Activated naive CD4-positive, alpha-beta T cell treated with anti-CD3 and anti-CD28 coated beads, Interleukin-2, amount 10 ng/mL, durations not matched to agents 7 days and 5 days (primary cell): ENCODE results near the gene PHF5A.
A peak's percentile ranks its signal among the peaks of the same experiment; 100 is the strongest.
"Not testable (repeated sequence)": the region's sequence is repeated elsewhere in the genome, so short reads cannot be mapped to it uniquely, and the experiment has no call there.

Experiments
- CTCF ChIA-PET: fragments of 350-600 bp; sonication (Branson Sonifier 250); formaldehyde crosslinking; loops from one replicate; lab custom pipeline; 2021; ENCODE audit warnings: antibody characterized with exemption; lab: Charles Lee
- DNase-seq: peaks from one replicate; pipeline ENCODE4 v3.0.0-alpha.2; 2020
- H3K27ac Mint-ChIP-seq: one replicate; pipeline ENCODE4 v1.8.0; 2021; ENCODE audit warnings: mild to moderate bottlenecking, moderate library complexity, mixed read lengths
- H3K27me3 Mint-ChIP-seq: one replicate; pipeline ENCODE4 v1.8.0; 2021; ENCODE audit warnings: mild to moderate bottlenecking, mixed read lengths
- H3K36me3 Mint-ChIP-seq: one replicate; pipeline ENCODE4 v1.8.0; 2021; ENCODE audit warnings: mixed read lengths
- H3K4me1 Mint-ChIP-seq: one replicate; pipeline ENCODE4 v1.8.0; 2021; ENCODE audit warnings: mixed read lengths
- H3K4me3 Mint-ChIP-seq: one replicate; pipeline ENCODE4 v1.8.0; 2021; ENCODE audit warnings: mild to moderate bottlenecking, moderate library complexity, mixed read lengths
- H3K9me3 Mint-ChIP-seq: one replicate; pipeline ENCODE4 v1.8.0; 2021; ENCODE audit warnings: mixed read lengths

The PHF5A gene

DNA sequence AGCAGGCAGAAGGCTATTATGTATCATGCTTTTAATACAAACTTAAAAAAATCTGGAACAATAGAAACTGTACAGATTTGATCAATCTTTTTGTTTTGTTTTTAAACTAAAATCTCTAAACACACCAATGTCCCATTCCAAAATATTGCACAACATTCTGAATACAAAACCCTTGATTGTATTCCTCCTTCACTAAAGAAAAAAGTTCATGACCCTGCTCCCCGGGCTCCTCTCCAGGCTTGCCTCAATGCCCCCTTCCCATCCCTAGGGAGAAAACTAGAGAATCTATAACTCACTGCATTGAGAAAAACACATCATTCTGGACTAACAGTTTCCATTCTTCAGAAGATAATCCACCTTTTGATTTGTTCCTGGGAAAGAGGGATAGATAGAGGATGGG lies 35.0 kb downstream of the PHF5A start:
- H3K27ac Mint-ChIP-seq, DNase-seq, H3K27me3 Mint-ChIP-seq, H3K9me3 Mint-ChIP-seq, H3K4me1 Mint-ChIP-seq, H3K4me3 Mint-ChIP-seq, CTCF ChIA-PET: not testable (repeated sequence)
- peaks cover 36% of the 10 kb centered on the region for H3K36me3 Mint-ChIP-seq

DNA sequence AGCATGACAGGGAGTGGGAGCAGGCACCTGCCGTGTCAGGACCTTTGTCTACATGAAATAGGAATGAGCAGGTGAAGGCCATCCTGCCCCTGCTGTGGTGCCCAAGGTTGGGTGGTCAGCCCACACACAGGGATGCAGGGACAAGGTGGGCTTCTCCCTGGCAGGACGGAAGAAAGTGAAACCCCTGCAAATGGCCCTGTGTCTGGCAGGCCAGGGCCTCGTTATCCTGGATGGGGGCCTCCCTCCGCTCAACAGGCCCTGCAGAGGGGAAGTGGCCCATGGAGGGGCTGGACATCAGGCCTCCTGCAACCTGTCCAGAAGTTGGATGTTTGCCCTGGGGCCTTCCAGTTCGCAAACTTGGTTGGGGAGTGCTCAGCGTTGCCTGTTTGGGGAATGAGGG lies 36.8 kb downstream of the PHF5A start:
- CTCF ChIA-PET = no interaction called here
- no peak for DNase-seq
- peaks cover 34% of the 10 kb centered on the region for H3K36me3 Mint-ChIP-seq
- H3K9me3 Mint-ChIP-seq = no peaks in the 10 kb centered on the region
- no peaks in the 10 kb centered on the region for H3K27me3 Mint-ChIP-seq
- H3K27ac Mint-ChIP-seq = no peak overlapping the region
- H3K4me3 Mint-ChIP-seq = no peak overlapping the region
- H3K4me1 Mint-ChIP-seq = peaks cover 7% of the 10 kb centered on the region

DNA sequence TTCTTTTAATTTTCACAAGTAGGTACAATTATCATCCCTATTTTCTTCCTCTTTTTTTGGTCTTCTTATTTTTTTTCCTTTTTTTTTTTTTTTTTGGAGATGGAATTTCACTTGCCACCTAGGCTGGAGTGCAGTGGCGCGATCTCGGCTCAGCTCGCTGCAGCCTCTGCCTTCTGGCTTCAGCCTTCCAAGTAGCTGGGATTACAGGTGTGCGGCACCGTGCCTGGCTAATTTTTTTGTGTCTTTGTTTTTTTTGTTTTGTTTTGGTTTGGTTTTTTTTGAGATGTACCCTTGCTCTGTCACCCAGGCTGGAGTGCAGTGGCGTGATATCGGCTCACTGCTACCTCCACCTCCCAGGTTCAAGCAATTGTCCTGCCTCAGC lies 38.5 kb downstream of the PHF5A start:
- Mint-ChIP-seq H3K4me3 (no peak overlapping the region), H3K9me3 (no peaks in the 10 kb centered on the region), H3K4me1 (peaks cover 15% of the 10 kb centered on the region), H3K36me3 (peaks cover 28% of the 10 kb centered on the region), H3K27ac (no peak overlapping the region), H3K27me3 (no peaks in the 10 kb centered on the region)
- CTCF ChIA-PET = no interaction called here
- no peak for DNase-seq

DNA sequence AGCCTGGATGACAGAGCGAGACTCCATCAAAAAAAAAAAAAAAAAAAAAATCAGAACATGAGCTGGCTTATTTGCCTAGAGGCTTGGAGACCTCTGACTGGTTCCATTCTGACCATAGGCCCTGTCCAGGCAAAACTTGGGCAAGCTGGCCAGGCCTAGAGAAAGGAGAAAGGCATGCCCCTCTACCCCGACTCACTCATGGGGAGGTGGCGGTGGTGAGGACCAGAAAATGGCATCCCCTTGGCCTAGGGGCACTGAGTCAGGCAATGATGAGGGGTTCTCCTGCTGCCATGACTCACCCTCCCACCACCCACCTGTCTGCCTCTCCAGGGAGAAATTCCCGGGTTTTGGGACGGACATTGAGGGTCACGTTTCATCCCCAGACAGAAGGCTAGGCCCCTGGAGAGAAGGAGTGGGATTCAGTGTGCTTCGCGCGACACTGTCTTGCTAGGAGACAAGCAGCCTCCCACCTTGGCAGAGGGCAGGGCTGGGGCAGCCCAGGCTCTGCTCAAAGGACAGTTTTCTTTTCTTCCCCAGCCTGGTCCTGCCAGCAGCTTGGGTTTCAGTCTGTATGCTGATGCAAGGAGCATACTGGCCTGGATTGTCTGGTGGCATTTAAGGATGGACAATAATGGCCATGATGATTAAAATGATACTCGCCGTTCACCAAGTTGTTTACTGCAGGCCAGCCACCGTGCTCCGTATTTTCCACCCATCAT lies 39.1 kb downstream of the PHF5A start:
- Mint-ChIP-seq H3K9me3 (no peaks in the 10 kb centered on the region), H3K36me3 (peaks cover 28% of the 10 kb centered on the region), H3K27me3 (no peaks in the 10 kb centered on the region), H3K4me3 (no peak overlapping the region), H3K27ac (no peak overlapping the region), H3K4me1 (peaks cover 17% of the 10 kb centered on the region)
- CTCF ChIA-PET = no interaction called here
- DNase-seq = no peak

DNA sequence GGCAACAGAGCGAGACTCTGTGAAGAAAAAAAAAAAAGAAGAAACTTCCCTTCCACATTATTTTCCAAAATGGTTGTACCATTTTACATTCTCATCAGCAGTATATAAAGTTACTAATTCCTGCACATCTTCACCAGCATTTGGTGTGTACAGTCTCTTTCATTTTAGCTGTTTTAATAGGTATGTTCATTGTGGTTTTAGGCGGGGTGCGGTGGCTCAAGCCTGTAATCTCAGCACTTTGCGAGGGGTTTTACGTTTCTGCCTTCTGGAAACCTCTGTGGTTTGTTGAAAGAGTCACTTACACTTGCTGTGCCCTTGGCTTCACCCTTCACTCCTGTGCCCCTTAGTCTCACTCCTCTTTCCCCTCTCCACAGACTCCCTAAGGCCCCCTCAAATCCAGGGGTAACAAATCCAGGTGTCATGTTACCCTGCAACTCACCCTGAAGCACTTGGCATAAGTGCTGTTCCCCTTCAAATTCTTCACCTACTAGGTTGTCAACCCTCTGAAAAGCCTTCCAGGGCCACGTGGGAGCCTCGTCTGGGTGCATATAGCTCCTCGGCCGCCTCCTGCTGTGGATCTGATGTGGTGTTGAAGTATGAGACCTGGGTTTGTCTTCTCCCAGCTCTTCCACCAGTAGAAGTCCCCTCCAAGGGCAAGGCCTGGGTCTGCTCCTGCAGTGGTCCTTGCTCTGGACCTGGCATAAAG lies 42.7 kb downstream of the PHF5A start:
- DNase-seq = peak; percentile 66
- CTCF ChIA-PET = interaction anchor here (1.2 to 1.5 kb wide), 3 partner anchors 22 to 107 kb away, joined by 3 to 4 read pairs (median 4); no protein-coding TSS in a partner anchor
- Mint-ChIP-seq H3K4me3 (no peak overlapping the region), H3K27me3 (no peaks in the 10 kb centered on the region), H3K27ac (peak overlapping the region; percentile 86), H3K9me3 (no peaks in the 10 kb centered on the region), H3K36me3 (peaks cover 13% of the 10 kb centered on the region), H3K4me1 (peaks cover 17% of the 10 kb centered on the region)

DNA sequence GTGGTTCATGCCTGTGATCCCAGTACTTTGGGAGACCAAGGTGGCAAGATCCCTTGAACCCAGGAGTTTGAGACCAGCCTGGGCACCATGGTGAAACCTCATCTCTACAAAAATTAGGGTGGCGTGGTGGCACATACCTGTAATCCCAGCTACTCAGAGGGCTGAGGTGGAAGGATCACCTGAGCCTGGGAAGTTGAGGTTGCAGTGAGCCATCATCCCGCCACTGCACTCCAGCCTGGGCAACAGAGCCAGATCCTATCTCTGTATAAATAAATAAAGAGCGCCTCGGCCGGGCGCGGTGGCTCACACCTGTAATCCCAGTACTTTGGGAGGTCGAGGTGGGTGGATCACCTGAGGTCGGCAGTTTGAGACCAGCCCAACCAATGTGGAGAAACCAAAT lies 49.8 kb downstream of the PHF5A start:
- Mint-ChIP-seq H3K27me3 (no peaks in the 10 kb centered on the region), H3K27ac (no peak overlapping the region), H3K4me3 (no peak overlapping the region), H3K4me1 (peaks cover 19% of the 10 kb centered on the region), H3K36me3 (peaks cover 7% of the 10 kb centered on the region), H3K9me3 (no peaks in the 10 kb centered on the region)
- no peak for DNase-seq
- CTCF ChIA-PET = no interaction called here

DNA sequence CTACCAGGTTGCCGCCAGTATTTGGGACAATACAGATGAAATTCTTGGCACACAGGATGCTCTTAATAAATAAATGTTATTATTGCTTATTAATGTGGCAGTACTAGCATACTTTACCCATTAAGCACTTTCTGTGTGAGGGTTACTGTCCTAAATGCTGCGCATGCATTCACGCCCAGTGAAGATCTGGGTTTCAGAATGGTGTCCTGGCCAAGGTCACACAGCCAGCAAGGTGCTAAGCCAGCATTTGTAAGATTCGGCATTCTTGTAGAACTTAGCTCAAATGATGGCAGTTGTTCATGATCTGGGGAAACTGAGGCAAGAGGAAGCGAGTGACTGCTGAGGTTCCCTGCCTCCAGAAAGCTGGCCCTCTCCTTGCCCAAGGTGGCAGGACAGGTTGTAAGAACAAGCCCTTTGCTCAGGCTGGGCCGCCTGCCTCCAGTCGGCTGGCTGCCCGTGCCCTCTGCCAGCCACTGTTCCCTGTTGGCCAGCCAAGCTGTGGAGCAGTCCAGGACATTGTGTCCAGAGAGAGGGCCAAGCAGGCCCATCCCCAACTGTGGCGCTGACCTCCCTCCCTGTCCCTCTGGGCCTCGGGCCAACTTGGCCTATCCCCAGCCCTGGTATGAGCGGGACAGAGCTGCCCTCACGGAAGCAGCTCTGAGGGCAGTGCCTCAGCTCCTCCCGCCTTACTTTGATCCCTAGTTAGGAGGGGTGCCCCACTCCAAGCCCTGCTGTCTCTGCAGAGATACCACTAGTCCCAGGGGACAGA lies 50.7 kb downstream of the PHF5A start:
- H3K27me3 Mint-ChIP-seq = no peaks in the 10 kb centered on the region
- H3K9me3 Mint-ChIP-seq = no peaks in the 10 kb centered on the region
- DNase-seq = no peak
- CTCF ChIA-PET = no interaction called here
- H3K4me1 Mint-ChIP-seq = peaks cover 22% of the 10 kb centered on the region
- H3K27ac Mint-ChIP-seq = no peak overlapping the region
- peaks cover 10% of the 10 kb centered on the region for H3K36me3 Mint-ChIP-seq
- no peak overlapping the region for H3K4me3 Mint-ChIP-seq

DNA sequence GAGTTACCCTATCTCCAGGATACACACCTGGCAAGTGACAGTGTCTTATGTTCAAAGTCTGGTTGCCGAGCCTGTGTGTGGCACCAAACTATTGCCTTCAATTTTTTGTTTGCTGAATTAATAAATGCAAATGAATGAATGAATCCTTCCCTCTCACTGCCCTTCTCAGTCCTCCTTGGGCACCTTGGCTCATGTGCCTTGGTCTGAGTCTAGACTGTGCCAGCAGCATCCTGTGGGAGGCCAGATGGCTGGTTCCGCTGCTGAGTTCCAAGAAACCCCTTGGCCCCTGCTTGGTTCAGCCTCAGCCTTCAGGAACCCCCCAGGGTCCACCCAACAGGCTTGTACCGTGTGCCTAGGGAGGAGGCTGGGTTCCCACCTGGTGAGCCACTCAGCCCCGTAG lies 52.9 kb downstream of the PHF5A start:
- peaks cover 10% of the 10 kb centered on the region for H3K36me3 Mint-ChIP-seq
- H3K27me3 Mint-ChIP-seq = no peaks in the 10 kb centered on the region
- CTCF ChIA-PET = no interaction called here
- peak overlapping the region; percentile 97 for H3K4me3 Mint-ChIP-seq
- H3K9me3 Mint-ChIP-seq = no peaks in the 10 kb centered on the region
- H3K27ac Mint-ChIP-seq = peak overlapping the region; percentile 69
- DNase-seq = no peak
- peaks cover 38% of the 10 kb centered on the region for H3K4me1 Mint-ChIP-seq

DNA sequence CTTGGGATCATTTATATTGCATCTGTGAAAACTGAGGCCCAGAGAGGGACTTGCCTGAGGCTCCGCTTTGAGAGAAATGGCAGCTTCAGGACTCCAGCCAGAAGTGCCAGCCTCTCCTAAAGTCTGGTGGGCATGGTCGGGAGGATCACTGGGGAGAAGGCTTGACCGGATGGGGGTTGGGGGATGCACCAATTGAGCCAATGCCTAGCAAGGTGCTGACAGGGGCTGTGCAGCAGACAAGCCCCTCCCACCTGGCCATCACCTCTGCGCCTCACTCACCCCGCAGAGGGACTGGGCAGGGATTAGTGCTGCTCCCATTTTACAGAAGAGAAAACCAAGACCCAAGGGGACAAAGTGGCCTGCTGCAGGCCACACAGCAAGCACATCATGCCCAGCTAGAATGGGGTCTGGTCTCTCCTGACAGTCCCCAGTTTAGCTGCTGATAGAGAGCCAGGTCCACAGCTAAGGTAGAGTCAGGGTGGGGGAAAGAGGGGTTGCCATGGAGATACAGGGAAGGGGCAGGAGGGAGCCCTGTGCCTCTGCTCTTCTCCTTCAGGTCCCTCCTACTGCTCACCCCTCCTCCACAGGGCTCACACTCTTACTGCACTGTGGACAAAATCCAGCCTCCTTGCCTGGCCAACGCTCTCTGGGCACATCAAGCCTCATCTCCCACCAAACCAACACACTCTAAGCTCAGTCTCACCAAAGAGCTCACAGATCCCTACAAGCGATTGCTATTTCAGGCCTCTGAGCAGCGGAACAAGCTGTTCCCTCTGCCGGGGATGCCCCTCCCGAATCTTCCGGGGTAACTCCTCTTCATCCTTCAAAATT lies 57.3 kb downstream of the PHF5A start:
- CTCF ChIA-PET = interaction anchor here (1.2 to 2.2 kb wide), 3 partner anchors 42 to 116 kb away, joined by 3 to 6 read pairs (median 4); no protein-coding TSS in a partner anchor
- peaks cover 37% of the 10 kb centered on the region for H3K4me1 Mint-ChIP-seq
- peak overlapping the region; percentile 82 for H3K27ac Mint-ChIP-seq
- no peak overlapping the region for H3K4me3 Mint-ChIP-seq
- no peaks in the 10 kb centered on the region for H3K9me3 Mint-ChIP-seq
- DNase-seq = no peak
- H3K27me3 Mint-ChIP-seq = no peaks in the 10 kb centered on the region
- peaks cover 8% of the 10 kb centered on the region for H3K36me3 Mint-ChIP-seq

DNA sequence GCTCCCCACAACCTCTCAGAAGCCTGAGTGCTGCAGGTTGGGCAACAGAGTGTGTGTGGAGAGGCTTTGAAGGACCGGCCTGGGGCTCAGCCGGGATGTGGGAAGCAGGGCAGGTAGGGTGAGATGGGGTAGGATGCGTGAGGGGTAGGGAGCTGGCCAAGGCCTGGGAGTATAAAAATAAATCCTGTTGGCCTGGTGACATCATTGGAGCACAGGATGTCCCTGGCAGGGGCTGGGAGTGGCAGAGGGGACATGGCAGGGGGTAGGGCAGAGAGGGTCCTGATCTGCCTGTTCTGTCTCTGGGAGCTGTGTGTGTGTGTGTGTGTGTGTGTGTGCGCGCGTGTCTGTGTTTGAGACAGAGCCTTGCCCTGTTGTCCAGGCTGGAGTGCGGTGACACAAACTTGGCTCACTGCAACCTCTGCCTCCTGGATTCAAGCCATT lies 58.2 kb downstream of the PHF5A start:
- CTCF ChIA-PET = interaction anchor here (1.2 to 1.7 kb wide), 3 partner anchors 43 to 116 kb away, joined by 3 to 6 read pairs (median 4); no protein-coding TSS in a partner anchor
- H3K4me3 Mint-ChIP-seq = no peak overlapping the region
- peaks cover 34% of the 10 kb centered on the region for H3K4me1 Mint-ChIP-seq

More for the DNA sequence above, 58.2 kb downstream of the PHF5A start:
- H3K27ac Mint-ChIP-seq = no peak overlapping the region
- peaks cover 4% of the 10 kb centered on the region for H3K36me3 Mint-ChIP-seq
- no peaks in the 10 kb centered on the region for H3K27me3 Mint-ChIP-seq
- no peak for DNase-seq
- no peaks in the 10 kb centered on the region for H3K9me3 Mint-ChIP-seq
